ENCODE results near the gene EAF2. TPM values are rescaled to one million over a fixed set of nuclear protein-coding genes. Genes with fewer than 3 reads are reported as not detected.

EAF2 gene
- total RNA-seq (2022) (2.5 and 2.7 TPM in 2 replicates), Bru-seq, nascent RNA (percentile 33 among the genes with signal in this experiment), BruChase-seq, experiment 1, labeled RNA remaining after a 6-hour chase (percentile 46 among the genes with signal in this experiment), BruChase-seq, experiment 2, labeled RNA remaining after a 2-hour chase (percentile 45 among the genes with signal in this experiment)
- long read RNA-seq, partial matches to known transcripts = 0 of 8 reads
- long read RNA-seq, other reads (novel, unspliced or antisense) = 1 of 8 reads

GRCh38 chr3:121834671-121835464 is at the start of gene EAF2, which contains the start of gene IQCB1:
TSS of gene EAF2 (plus strand) at chr3:121835209. CDS start at chr3:121835286, 77 bp downstream.
TSS of gene IQCB1 (minus strand) at chr3:121835060. CDS start at chr3:121828960, 6,100 bp downstream.
- no TSS peak for BruUV-seq (replicated peaks)
- DNase-seq (ENCODE audit: unreplicated experiment) = peak; percentile 96
- POLR2A ChIA-PET = interaction anchor here (0.5 to 2.2 kb wide), 17 partner anchors 10 to 548 kb away, joined by 3 to 10 read pairs (median 3); partner anchors contain the start of genes GOLGB1 and MIX23
- peaks cover 12% of the 10 kb centered on the region for H3K4me1 Mint-ChIP-seq (ENCODE audit: insufficient read depth, unreplicated experiment)
- intact Hi-C loops (cut with micrococcal nuclease) = loop anchor here (10.0 kb wide), 2 partner anchors 290 to 420 kb away; partner anchors contain the start of gene POLQ
- no peak for TF ChIP-seq CTCF (IDR thresholded peaks at IDR 0.05; ENCODE audit: unreplicated experiment)
- CTCF ChIA-PET = interaction anchor here (0.6 kb wide), 1 partner anchor 268 kb away, joined by 3 read pairs; no protein-coding TSS in a partner anchor
- peaks cover 29% of the 10 kb centered on the region for H3K36me3 Mint-ChIP-seq (ENCODE audit: insufficient read depth, unreplicated experiment)
- H3K9me3 Mint-ChIP-seq (ENCODE audit: unreplicated experiment) = no peaks in the 10 kb centered on the region
- no peaks in the 10 kb centered on the region for H3K27me3 Mint-ChIP-seq (ENCODE audit: insufficient read depth, unreplicated experiment)
- H3K27ac Mint-ChIP-seq (ENCODE audit: low read depth, unreplicated experiment) = peak within 1 kb of the TSS; percentile 84
- peak within 1 kb of the TSS; percentile 89 for H3K4me3 Mint-ChIP-seq (ENCODE audit: unreplicated experiment)

GRCh38 chr3:121786485-121786884 is 48.5 kb upstream of the EAF2 start:
- intact Hi-C loops (cut with micrococcal nuclease) = no loop called here
- peak; percentile 4 for DNase-seq (ENCODE audit: unreplicated experiment)
- Mint-ChIP-seq H3K9me3 (ENCODE audit: unreplicated experiment) (no peaks in the 10 kb centered on the region), H3K36me3 (ENCODE audit: insufficient read depth, unreplicated experiment) (peaks cover 81% of the 10 kb centered on the region), H3K4me1 (ENCODE audit: insufficient read depth, unreplicated experiment) (no peaks in the 10 kb centered on the region), H3K4me3 (ENCODE audit: unreplicated experiment) (no peak overlapping the region), H3K27ac (ENCODE audit: low read depth, unreplicated experiment) (no peak overlapping the region), H3K27me3 (ENCODE audit: insufficient read depth, unreplicated experiment) (no peaks in the 10 kb centered on the region)
- ChIA-PET CTCF (no interaction called here), POLR2A (interaction anchor here (0.6 kb wide), 2 partner anchors 32 to 527 kb away, joined by 3 read pairs; no protein-coding TSS in a partner anchor)
- BruUV-seq (replicated peaks) = no TSS peak
- TF ChIP-seq CTCF (IDR thresholded peaks at IDR 0.05; ENCODE audit: unreplicated experiment) = no peak

GRCh38 chr3:121793078-121793477 is 41.9 kb upstream of the EAF2 start:
- POLR2A ChIA-PET = no interaction called here
- intact Hi-C loops (cut with micrococcal nuclease) = no loop called here
- no TSS peak for BruUV-seq (replicated peaks)
- Mint-ChIP-seq H3K27me3 (ENCODE audit: insufficient read depth, unreplicated experiment) (no peaks in the 10 kb centered on the region), H3K27ac (ENCODE audit: low read depth, unreplicated experiment) (no peak overlapping the region), H3K9me3 (ENCODE audit: unreplicated experiment) (no peaks in the 10 kb centered on the region), H3K4me1 (ENCODE audit: insufficient read depth, unreplicated experiment) (no peaks in the 10 kb centered on the region), H3K36me3 (ENCODE audit: insufficient read depth, unreplicated experiment) (peaks cover 49% of the 10 kb centered on the region), H3K4me3 (ENCODE audit: unreplicated experiment) (no peak overlapping the region)
- DNase-seq (ENCODE audit: unreplicated experiment) = no peak
- CTCF ChIA-PET = no interaction called here
- TF ChIP-seq CTCF (IDR thresholded peaks at IDR 0.05; ENCODE audit: unreplicated experiment) = no peak
